Fibroblast of skin of left biceps (primary cell): ENCODE results near the gene RADIL.

ENCODE experiments used
- DNase-seq, 2 experiments: peaks; one replicate each; pipeline ENCODE4 v3.0.0-alpha.2; 2013; ENCODE audit warnings: low read depth in 2 of 2

RADIL gene

GRCh38 chr7:4754433-4755010, 129.0 kb downstream of the RADIL start:
- no peak for DNase-seq

- DNase-seq: no peak
Measured at GRCh38 chr7:4753598-4754432, 129.7 kb downstream of the RADIL start.

GRCh38 chr7:4751398-4751947, 132.0 kb downstream of the RADIL start:
- DNase-seq: no peak

GRCh38 chr7:4749798-4750197, 133.7 kb downstream of the RADIL start:
- no peak for DNase-seq

- no peak for DNase-seq
Measured at GRCh38 chr7:4749363-4749762, 134.2 kb downstream of the RADIL start.
